ENCODE results near the gene EPM2AIP1.
"Not testable (repeated sequence)": the region's sequence is repeated elsewhere in the genome, so short reads cannot be mapped to it uniquely, and the experiment has no call there.

Gene EPM2AIP1

DNA sequence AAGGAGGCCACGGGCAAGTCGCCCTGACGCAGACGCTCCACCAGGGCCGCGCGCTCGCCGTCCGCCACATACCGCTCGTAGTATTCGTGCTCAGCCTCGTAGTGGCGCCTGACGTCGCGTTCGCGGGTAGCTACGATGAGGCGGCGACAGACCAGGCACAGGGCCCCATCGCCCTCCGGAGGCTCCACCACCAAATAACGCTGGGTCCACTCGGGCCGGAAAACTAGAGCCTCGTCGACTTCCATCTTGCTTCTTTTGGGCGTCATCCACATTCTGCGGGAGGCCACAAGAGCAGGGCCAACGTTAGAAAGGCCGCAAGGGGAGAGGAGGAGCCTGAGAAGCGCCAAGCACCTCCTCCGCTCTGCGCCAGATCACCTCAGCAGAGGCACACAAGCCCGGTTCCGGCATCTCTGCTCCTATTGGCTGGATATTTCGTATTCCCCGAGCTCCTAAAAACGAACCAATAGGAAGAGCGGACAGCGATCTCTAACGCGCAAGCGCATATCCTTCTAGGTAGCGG lies at the start of gene EPM2AIP1:
EPM2AIP1 (minus strand) TSS at position 326 of the 520 bp plus-strand sequence; CDS start at position 272, 54 bp downstream.
- no peak for DNase-seq
- peak; percentile 94 for ATAC-seq

- DNase-seq, ATAC-seq: not testable (repeated sequence)
These were observed 49.8 kb upstream of the EPM2AIP1 start for GRCh38 chr3:37042712-37043111.

DNA sequence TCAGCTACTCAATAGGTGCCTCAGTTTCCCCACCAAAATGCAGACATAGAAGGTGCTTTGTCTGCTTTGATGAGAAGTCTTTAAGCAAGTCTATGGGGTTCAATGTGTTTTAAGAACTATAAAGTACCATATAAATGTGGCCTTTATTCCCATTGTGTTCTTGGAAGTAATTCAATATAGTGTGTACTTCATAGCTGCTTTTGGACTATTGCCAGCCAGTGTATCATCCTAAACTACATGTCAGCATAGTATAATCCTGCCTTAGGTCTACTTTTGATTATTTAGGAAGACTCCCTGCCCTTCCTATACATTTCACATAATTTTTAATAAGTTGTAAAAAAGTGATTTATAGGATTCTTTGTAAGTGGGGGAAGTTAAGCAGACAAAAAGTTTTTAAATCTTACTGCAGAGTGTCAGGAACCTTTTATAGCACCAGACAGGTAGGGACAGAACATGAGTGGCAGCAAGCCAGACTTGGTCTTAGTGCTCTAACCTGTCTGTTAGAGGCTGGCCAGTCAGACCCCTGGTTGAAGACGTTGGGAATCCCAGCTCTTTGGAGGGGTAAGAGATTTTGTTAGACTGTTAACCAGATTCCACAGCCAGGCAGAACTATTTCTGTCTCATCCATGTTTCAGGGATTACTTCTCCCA lies 48.7 kb upstream of the EPM2AIP1 start:
- no peak for DNase-seq
- no peak for ATAC-seq

DNA sequence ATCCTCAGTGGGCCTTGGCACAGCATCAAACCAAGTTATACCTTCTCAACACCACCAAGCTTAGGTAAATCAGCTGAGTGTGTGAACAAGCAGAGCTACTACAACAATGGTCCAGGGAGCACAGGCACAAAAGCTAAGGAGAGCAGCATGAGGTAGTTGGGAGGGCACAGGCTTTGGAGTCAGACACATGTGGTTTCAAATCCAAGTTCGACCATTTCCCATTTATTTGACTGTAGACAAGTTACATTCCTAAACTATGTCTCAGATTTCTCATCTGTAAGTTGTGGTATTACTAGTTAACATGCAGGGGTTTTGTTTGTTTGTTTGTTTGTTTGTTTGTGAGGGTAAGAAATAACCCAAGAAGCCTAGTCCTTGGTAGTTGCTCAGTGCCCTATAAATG lies 47.3 kb upstream of the EPM2AIP1 start:
- ATAC-seq (no peak), DNase-seq (no peak)

- no peak for ATAC-seq
These were observed 46.4 kb upstream of the EPM2AIP1 start for GRCh38 chr3:37039161-37039846.

GRCh38 chr3:37037352-37037751 lies 44.4 kb upstream of the EPM2AIP1 start:
- ATAC-seq (no peak), DNase-seq (no peak)

More at GRCh38 chr3:37039161-37039846, 46.4 kb upstream of the EPM2AIP1 start:
- DNase-seq, result no peak

GRCh38 chr3:37032961-37033360 lies 40.0 kb upstream of the EPM2AIP1 start:
- no peak for ATAC-seq

GRCh38 chr3:37031096-37031682 lies 38.3 kb upstream of the EPM2AIP1 start:
- no peak for DNase-seq

More at GRCh38 chr3:37032961-37033360, 40.0 kb upstream of the EPM2AIP1 start:
- DNase-seq, result no peak

DNA sequence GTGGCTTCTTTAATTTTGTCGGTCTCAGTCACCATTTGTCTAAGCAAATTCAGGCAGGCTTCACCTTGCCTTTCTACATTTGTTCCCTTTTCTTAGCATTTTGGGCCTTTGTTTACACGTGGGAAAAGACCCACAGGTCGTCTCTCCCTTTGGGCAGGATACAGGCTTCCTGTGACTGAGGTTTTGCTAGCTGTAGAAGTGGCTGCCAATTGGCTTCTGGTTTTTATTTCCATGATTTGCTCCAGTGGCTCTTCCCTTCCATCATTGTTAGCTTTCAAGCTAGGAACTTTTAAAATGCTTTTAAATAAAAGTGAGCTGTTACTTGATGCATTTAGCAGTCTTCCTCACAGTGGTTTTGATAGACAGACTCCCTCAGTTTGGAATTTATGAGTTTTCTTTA lies 37.7 kb upstream of the EPM2AIP1 start:
- ATAC-seq (no peak), DNase-seq (no peak)

More at GRCh38 chr3:37031096-37031682, 38.3 kb upstream of the EPM2AIP1 start:
- no peak for ATAC-seq

DNA sequence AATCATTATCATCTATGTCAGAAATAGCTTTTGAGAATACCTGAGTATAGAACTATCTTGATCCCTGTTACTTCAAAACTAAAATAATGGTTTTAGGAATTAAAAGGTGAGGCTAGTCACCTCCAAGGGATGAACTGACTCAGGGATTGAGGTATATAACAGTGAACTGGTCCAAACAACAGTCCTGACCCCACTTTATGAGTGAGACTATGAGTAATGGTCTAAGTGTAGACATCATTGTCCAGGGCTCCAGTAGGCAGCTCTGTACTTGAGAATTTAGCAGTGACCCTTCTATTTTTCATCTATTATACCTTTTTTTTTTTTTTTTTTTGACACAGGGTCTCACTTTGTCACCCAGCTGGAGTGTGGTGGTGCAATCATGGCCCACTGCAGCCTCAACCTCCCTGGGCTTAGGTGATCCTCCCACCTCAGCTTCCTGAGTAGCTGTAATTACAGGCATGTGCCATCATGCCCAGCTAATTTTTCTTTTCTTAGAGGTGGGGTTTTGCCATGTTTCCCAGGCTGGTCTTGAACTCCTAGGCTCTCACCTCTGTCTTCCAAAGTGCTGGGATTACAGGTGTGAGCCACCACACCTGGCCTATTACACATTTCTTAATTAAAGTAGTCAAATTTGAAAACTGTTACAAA lies 36.7 kb upstream of the EPM2AIP1 start:
- ATAC-seq, result no peak

GRCh38 chr3:37029111-37029510 lies 36.2 kb upstream of the EPM2AIP1 start:
- ATAC-seq (no peak), DNase-seq (no peak)

More for the DNA sequence above, 36.7 kb upstream of the EPM2AIP1 start:
- DNase-seq, result no peak

- DNase-seq, result no peak
- ATAC-seq, result no peak
These were observed 35.4 kb upstream of the EPM2AIP1 start for GRCh38 chr3:37028329-37028728.

DNA sequence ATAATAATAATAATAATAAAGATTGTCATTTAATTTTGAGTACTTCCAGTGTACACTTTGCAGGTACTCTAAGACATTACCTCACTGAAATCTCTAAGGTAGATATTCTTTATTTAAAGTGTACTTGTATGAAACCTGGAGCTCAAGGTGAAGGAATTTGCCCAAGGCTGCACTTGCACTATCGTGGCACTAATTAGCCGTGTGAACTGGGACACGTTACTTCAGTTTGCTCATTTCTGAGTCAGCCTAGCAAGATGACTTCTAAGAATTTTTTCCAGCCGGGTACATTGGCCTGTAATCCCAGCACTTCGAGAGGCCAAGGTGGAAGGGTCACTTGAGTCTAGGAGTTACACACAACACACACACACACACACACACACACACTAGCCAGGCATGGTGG lies 33.9 kb upstream of the EPM2AIP1 start:
- ATAC-seq (no peak), DNase-seq (no peak)

DNA sequence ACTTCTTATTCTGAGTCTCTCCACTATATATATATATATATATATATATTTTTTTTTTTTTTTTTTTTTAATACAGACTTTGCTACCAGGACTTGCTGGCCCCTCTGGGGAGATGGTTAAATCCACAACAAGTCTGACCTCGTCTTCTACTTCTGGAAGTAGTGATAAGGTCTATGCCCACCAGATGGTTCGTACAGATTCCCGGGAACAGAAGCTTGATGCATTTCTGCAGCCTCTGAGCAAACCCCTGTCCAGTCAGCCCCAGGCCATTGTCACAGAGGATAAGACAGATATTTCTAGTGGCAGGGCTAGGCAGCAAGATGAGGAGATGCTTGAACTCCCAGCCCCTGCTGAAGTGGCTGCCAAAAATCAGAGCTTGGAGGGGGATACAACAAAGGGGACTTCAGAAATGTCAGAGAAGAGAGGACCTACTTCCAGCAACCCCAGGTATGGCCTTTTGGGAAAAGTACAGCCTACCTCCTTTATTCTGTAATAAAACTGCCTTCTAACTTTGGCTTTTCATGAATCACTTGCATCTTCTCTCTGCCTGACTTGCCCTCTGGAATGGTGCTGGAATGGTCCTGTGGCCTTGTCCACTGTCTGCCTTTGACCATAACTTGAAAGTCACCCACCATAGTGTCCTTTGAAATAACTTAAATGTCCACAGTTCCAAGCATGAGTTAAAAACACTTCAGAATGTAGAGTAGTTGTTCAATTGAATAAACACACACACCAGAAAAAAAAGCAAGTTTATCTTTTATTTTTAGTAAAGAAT lies 32.8 kb upstream of the EPM2AIP1 start:
- ATAC-seq, result no peak
- no peak for DNase-seq

DNA sequence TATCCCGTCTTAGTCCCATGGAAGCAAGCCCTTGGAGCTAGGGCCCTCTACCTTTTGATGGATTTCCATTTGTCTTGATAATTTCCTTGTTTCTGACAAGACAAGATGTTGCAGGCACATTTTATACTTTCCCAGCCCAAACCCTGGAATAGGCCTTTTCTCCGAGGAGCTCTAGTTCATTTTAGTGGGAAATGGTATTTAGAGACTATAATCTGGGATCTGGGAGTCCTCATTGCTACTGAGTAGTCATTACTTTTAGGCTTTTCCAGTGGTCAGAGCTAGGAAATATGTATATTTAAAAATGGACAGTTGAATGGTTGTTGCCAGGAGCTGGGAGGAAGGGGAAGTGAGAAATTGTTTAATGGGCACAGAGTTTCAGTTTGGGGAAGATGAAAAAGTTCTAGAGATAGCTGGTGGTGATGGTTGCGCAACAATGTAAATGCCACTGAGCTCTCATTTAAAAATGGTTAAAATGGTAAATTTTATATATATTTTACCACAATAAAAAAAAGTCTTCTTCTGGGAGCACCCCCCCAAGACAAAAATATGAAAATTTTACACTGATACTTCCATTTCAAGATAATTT lies 32.0 kb upstream of the EPM2AIP1 start:
- DNase-seq (no peak), ATAC-seq (no peak)

DNA sequence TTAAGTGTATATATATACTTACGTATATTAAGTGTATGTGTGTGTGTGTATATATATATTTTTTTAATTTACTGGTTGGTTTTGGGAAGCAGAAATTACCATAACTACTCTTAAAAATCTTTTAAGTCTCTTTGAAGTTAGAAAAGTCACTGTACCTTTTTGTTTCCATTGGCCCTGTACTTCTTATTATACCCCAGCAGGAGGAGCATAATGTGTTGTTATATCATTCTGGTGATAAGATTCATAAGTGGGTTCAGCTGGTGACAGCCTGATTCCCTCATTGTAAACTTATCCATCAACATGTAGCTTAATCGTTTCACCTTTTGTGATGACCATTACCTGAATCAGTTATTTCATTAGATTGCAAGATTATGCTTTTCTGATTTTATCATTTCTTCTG lies 31.2 kb upstream of the EPM2AIP1 start:
- DNase-seq (no peak), ATAC-seq (no peak)

- DNase-seq (no peak), ATAC-seq (no peak)
These were observed 24.8 kb upstream of the EPM2AIP1 start for GRCh38 chr3:37017683-37018082.

- DNase-seq, result no peak
- no peak for ATAC-seq
These were observed 24.0 kb upstream of the EPM2AIP1 start for GRCh38 chr3:37016903-37017302.

- DNase-seq (no peak), ATAC-seq (no peak)
These were observed 22.7 kb upstream of the EPM2AIP1 start for GRCh38 chr3:37015642-37016041.

- ATAC-seq, result no peak
- DNase-seq, result no peak
These were observed 21.7 kb upstream of the EPM2AIP1 start for GRCh38 chr3:37014620-37015019.

Data from stimulated activated naive CD8-positive, alpha-beta T cell treated with anti-CD3 and anti-CD28 coated beads, Interleukin-15, Interleukin-2, amounts not matched to agents 100 U/mL and 50 U/mL, for 24 hours (primary cell).